ENCODE measurements around the gene HECTD1.
"Not testable (repeated sequence)": the region's sequence is repeated elsewhere in the genome, so short reads cannot be mapped to it uniquely, and the experiment has no call there.

Gene HECTD1

GRCh38 chr14:31057035-31057434, 150.6 kb downstream of the HECTD1 start:
- Mint-ChIP-seq H3K36me3 (ENCODE audit: low read depth) (no peaks in the 10 kb centered on the region), H3K9me3 (no peaks in the 10 kb centered on the region), H3K4me3 (no peak overlapping the region), H3K27me3 (no peaks in the 10 kb centered on the region), H3K4me1 (ENCODE audit: low read depth) (peaks cover 6% of the 10 kb centered on the region), H3K27ac (no peak overlapping the region)

GRCh38 chr14:31052905-31053586, 154.5 kb downstream of the HECTD1 start:
- H3K36me3 Mint-ChIP-seq (ENCODE audit: low read depth); H3K4me1 Mint-ChIP-seq (ENCODE audit: low read depth); H3K9me3 Mint-ChIP-seq: not testable (repeated sequence)

GRCh38 chr14:31051511-31051910, 156.1 kb downstream of the HECTD1 start:
- no peaks in the 10 kb centered on the region for H3K27me3 Mint-ChIP-seq
- H3K4me3 Mint-ChIP-seq = no peak overlapping the region
- H3K4me1 Mint-ChIP-seq (ENCODE audit: low read depth) = peaks cover 8% of the 10 kb centered on the region
- H3K27ac Mint-ChIP-seq = no peak overlapping the region
- H3K36me3 Mint-ChIP-seq (ENCODE audit: low read depth) = peaks cover 5% of the 10 kb centered on the region
- H3K9me3 Mint-ChIP-seq = no peaks in the 10 kb centered on the region

More at GRCh38 chr14:31052905-31053586, 154.5 kb downstream of the HECTD1 start:
- not testable (repeated sequence) for H3K27me3 Mint-ChIP-seq, H3K27ac Mint-ChIP-seq, H3K4me3 Mint-ChIP-seq

- Mint-ChIP-seq H3K27me3 (no peaks in the 10 kb centered on the region), H3K4me1 (ENCODE audit: low read depth) (peaks cover 8% of the 10 kb centered on the region), H3K27ac (no peak overlapping the region), H3K9me3 (no peaks in the 10 kb centered on the region), H3K36me3 (ENCODE audit: low read depth) (peaks cover 5% of the 10 kb centered on the region), H3K4me3 (no peak overlapping the region)
These were observed 156.6 kb downstream of the HECTD1 start for GRCh38 chr14:31051023-31051422.
